ENCODE measurements around the gene TCEA3.

Gene TCEA3

GRCh38 chr1:23424293-23425192, at the start of gene TCEA3:
Gene TCEA3, minus strand, starts transcription at chr1:23424748. Its CDS starts 115 bp downstream, at chr1:23424633.
- DNase-seq, result peak; percentile 23

- no peak for DNase-seq
These were observed 48.7 kb upstream of the TCEA3 start for GRCh38 chr1:23473037-23473800.

GRCh38 chr1:23472351-23473036, 47.9 kb upstream of the TCEA3 start:
- DNase-seq, result no peak

DNA sequence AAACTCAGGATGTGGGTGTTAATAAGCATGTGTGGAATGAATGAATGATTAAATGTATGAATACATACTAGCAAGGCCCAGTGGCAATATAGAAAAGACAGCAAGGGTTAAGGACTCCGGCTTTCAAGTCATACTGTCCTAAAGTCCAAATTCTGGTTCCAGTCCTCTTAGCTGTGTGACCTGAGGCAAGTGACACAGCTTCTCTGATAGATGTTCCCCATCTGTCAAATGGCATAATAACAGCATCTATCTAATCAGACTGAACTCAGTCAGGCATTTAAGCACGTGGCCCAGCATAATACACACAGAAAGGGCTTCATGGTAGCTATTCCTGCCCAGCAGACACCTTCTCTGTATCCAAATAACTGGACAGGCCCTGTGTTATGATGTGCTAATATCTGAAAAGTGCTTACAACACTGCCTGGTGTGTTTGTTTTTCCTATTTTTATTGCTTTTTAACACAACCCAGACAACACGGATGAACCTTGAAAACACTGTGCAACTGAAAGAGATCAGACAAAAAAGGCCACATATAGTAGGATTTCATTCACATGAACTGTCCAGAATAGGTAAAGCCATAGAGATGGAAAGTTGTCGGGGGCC, 47.0 kb upstream of the TCEA3 start:
- DNase-seq, result no peak

DNA sequence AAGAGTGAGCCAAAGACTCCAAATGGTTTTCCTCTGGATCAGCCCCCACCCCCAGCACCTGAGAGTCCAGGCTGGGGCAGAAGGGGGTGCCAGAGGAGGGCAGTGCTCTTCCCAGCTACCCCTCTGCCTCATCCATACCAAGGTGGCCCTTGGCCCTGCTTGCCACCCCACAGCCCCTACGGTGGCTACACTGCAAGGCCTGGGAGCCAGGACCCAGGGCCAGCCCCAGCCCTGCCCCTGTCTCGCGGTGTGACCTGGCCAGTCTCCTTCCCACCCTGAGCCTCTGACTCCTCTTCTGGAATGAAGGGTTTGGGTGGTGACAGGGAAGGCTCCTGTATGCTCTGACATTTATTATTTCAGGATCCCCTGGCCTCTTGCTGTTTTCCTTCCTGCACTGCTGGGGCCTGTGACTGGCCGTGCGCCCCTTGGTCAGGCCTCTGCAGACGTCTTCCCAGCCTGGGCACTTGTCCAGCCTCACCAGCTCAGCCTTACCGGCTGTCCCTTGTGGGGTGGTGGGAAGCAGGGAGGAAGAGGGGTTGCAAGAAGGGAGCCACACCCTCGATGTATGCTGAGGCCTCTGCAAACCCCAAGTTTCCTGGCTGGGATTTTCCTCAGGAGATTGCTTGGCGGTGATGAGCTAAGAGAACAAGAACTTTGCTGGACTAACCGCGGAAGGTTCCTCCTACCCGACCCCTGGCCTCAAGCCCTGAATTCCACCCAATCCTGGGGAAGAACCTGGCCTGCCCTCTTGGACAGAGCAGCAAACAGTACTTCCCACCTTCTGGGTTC, 45.9 kb upstream of the TCEA3 start:
- DNase-seq, result no peak

GRCh38 chr1:23469372-23469982, 44.9 kb upstream of the TCEA3 start:
- no peak for DNase-seq

DNA sequence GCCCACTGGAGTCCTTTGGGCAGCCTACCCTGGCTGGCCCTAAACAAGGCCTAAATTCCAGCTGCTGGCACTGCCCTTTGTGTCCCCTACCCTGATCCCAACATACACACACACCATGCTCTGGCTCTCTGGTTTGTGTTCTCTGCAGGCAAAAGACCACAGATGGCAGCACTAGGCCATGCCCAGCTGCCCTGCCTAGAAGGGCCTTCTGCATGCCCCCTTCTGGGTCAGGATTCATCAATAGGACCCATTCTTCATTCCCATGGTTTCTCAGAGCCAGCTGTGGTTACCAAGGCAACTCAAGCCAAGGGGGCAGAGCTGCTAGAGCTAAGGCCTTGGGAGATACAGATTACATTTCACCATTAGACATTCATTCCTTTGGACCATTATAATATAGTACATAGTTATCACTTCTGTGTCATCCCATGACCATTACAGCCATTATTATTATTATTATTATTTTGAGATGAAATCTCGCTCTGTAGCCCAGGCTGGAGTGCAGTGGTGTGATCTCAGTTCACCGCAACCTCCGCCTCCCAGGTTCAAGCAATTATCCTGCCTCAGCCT, 42.0 kb upstream of the TCEA3 start:
- DNase-seq, result no peak

DNA sequence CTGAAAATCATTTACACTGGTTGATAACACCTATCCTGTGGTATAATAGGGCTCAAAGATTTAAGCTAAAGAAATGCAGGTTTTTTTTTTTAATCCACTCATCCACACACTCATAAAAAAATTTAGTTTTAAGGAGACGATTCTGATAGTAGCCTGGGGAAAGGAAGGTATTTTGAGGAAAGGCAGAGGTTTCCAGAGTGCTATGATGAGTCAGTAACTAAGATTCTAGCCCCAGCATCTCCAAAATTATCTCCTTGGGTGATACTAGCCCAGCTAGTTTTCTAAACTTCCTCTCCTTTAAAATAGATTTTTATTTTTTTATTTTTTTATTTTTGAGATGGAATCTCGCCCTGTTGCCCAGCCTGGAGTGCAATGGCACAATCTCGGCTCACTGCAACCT, 38.7 kb upstream of the TCEA3 start:
- DNase-seq, result no peak

DNA sequence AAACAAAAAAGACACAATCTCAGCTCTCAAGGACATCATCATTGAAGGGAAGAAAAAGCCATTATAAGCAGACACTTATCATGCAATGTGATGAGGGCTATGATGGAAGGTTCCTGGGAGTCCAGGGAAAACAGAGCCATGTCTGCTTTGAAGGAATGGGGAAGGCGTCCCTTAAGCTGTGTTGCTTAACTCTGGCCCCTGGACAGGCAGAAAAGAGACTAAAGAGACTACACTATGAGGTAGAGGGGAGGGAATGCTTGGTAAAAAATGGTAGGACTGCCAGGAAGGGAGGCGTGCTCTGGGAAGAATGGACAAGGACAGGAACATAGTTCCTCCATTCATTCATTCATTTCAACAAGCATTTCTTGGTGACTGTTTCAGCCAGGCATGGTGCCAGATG, 38.2 kb upstream of the TCEA3 start:
- no peak for DNase-seq

DNA sequence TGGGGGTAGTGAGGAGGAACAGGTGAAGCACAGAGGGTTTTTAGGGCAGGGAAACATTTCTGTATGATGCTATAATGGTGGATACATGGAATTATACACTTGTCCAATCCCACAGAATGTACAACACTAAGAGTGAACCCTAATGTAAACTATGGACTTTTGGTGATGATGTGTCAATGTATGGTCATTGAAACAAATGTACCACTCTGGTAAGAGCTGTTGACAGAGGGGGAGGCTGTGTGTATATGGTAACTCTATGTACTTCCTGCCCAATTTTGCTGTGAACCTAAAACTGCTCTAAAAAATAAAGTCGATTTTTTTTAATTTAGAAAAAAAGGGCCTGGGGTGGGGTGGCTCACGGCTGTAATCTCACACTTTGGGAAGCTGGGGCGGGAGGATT, 36.5 kb upstream of the TCEA3 start:
- no peak for DNase-seq

DNA sequence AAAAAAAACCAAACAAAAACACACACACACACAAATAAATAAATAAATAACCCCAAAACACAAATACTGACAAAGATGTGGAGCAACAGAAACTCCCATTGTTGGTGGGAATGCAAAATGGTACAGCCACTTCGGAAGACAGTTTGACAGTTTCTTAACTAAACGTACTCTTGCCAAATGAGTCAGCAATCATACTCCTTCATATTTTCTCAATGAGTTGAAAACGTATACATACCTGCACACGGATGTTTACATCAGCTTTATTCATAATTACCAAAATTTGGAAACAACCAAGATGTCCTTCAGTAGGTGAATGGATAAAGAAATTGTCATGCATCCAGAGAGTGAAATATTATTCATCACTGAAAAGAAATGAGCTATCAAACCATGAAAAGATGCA, 36.0 kb upstream of the TCEA3 start:
- no peak for DNase-seq

DNA sequence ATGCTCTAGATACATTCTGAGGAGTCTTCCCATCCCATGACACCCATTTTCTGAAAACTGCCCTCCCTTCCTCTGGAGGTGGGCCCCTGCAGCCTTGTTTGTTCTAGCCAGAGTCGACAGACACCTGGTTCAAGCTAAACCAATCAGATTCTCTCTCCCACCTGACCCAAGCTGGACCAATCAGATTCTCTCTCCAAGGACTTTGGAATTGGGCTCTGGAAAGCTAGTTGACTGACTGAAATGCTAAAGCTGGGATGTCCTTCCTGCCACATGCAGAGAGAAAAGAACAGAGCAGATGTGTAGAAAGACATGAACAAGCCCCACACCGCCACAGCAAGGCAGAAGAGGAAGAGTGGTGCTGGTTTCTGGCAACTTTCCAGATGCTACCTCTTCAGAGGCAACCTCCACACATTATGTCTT, 34.8 kb upstream of the TCEA3 start:
- peak; percentile 6 for DNase-seq

DNA sequence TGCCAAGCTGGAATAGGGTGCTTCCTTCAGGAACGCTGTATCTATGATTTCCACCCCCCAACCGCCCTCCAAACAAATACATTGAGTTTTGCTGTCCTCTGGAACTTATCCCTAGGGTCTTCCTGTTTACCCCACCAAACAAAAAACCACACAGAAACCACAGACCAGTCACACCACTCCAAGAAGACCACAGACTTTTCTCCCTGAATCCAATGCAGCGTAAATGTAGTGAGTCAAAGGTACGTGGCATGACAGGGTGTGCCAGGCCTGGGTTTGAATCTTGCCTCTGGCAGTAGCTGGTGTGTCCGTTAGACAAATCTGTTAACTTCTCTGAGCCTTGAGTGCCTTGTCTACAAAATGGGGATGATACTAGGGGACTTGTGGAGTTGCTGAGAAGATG, 31.7 kb upstream of the TCEA3 start:
- no peak for DNase-seq

DNA sequence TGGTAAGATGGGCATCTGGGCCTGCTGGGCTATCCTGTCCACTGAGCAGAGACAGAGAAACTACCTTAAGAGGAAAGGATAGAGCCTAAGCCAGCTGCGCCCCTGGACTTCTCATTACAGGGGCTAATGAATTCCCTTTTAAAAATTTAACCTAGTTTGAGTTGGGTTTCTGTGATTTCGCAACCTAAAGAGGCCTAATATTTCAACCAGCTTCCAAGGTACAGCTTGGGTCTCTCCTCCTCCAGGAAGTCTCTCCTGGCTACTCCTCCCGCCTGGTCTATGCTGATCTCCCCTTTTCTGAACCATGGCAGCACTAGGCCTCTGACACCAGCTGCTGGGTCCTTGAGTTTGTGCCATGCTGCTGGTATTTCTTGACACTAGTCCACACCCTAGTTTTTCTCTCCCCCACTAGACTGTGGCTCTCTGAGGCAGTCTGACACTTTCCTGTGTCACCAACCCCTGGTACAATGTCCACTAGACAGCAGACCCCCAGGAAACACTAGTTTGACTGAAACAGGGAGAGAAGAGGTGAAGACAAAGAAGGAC, 29.0 kb upstream of the TCEA3 start:
- no peak for DNase-seq

GRCh38 chr1:23452011-23452411, 27.5 kb upstream of the TCEA3 start:
- no peak for DNase-seq

GRCh38 chr1:23451441-23451840, 26.9 kb upstream of the TCEA3 start:
- no peak for DNase-seq

DNA sequence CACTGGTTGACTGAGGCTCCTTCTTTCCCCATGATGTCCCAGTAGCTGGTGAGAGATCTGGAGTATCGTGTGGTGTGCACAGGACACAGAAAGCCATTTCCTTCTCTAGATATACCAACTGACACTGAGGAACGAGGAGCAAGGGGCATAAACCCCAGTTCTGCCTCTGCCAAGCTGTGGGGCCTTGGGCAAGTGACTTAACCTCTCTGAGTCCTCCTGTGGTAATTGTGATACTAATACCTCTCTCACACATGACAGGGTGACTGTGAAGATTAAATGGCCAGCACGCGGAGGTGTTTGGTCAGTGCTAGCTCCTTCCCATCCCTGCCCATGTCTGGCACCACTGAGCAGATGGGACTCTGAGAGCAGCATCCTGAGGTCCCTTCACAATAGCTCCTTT, 26.3 kb upstream of the TCEA3 start:
- no peak for DNase-seq

DNA sequence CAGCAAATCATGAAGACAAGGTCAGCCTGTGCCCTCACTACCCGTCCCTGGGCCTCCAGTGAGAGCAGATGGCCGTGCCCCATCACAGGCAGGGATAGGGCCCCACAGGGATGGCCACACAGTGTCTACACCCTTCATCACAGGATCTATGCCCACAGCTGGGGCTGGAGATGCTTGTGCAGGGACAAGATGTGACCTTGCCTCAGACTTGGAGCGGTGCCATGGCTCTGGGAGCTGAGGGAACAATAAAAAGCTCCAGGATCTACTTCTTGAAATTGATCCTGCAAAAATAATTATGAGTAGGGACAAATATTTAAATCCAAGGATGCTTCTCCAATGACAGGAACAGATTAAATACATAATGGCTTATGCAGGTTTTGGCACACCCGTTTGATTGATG, 25.4 kb upstream of the TCEA3 start:
- DNase-seq, result no peak

GRCh38 chr1:23449306-23449705, 24.8 kb upstream of the TCEA3 start:
- no peak for DNase-seq

- DNase-seq, result no peak
These were observed 24.3 kb upstream of the TCEA3 start for GRCh38 chr1:23448846-23449245.

GRCh38 chr1:23446661-23447310, 22.2 kb upstream of the TCEA3 start:
- DNase-seq, result peak; percentile 9

Data from NCI-H146 (cell line).